ENCODE data around the gene NAPB. TPM values are rescaled to one million over a fixed set of nuclear protein-coding genes. Genes with fewer than 3 reads are reported as not detected.

The NAPB gene
- total and polyA plus RNA-seq, 10 of the 15 experiments (the other 5 are each of a cell fraction or from before 2014, with no cell fraction given), result 2.1 to 15.9 (median 7.2) TPM

- TF ChIP-seq ATF2 (IDR thresholded peaks at IDR 0.05; ENCODE audit: low read length), result no peak
- no peak for TF ChIP-seq IRF5 (IDR thresholded peaks at IDR 0.05; ENCODE audit: borderline replicate concordance)
- no peak for TF ChIP-seq ZNF384 (IDR thresholded peaks at IDR 0.05; ENCODE audit: borderline replicate concordance, low read depth, low read length)
- no peak for TF ChIP-seq RAD21 (IDR thresholded peaks at IDR 0.05; ENCODE audit: insufficient read depth, low read depth, low read length)
- TF ChIP-seq TCF12 (IDR thresholded peaks at IDR 0.05; ENCODE audit: low read depth, low read length), result peak; percentile 85
- TF ChIP-seq NBN (IDR thresholded peaks at IDR 0.05), result peak; percentile 86
- peak in 1 of 2 experiments; percentile 71; a peak in 1 of 4 replicates for TF ChIP-seq SRF (IDR thresholded peaks at IDR 0.05; ENCODE audit: low read depth in 2 of 2, low read length in 2 of 2)
- no peak; the same call in 1 of the 2 replicates for TF ChIP-seq FOXM1 (IDR thresholded peaks at IDR 0.05; ENCODE audit: low read depth, low read length)
- TF ChIP-seq FOS (IDR thresholded peaks at IDR 0.05; ENCODE audit: borderline replicate concordance, extremely low read depth, insufficient read length), result no peak
- TF ChIP-seq RELA (IDR thresholded peaks at IDR 0.05; ENCODE audit: borderline replicate concordance, partially characterized antibody), result peak; percentile 84
- no peak for TF ChIP-seq ZNF622 (IDR thresholded peaks at IDR 0.05)
- no peak for TF ChIP-seq SMC3 (IDR thresholded peaks at IDR 0.05; ENCODE audit: borderline replicate concordance, low read length)
- no peak for TF ChIP-seq SKIL (IDR thresholded peaks at IDR 0.05; ENCODE audit: low read depth, poor library complexity, severe bottlenecking)
- no peak for TF ChIP-seq NFYA (IDR thresholded peaks at IDR 0.05; ENCODE audit: borderline replicate concordance, low read depth, low read length)
- TF ChIP-seq ZBTB4 (CRISPR knock-in tag; IDR thresholded peaks at IDR 0.05), result no peak
- peak in 1 of 2 experiments; percentile 97; a peak in 2 of 4 replicates for TF ChIP-seq CEBPB (IDR thresholded peaks at IDR 0.05; ENCODE audit: borderline replicate concordance in 1 of 2, low read depth in 2 of 2, low read length in 2 of 2)
- TF ChIP-seq NR2F1 (conservative IDR thresholded peaks at IDR 0.05), result peak; percentile 68; the same call in 1 of the 2 replicates
- no peak for TF ChIP-seq SUPT20H (IDR thresholded peaks at IDR 0.05; ENCODE audit: borderline replicate concordance, control insufficient read depth, low read depth, low read length)
- peak; percentile 90 for TF ChIP-seq IKZF1 (conservative IDR thresholded peaks at IDR 0.05)
- no peak for TF ChIP-seq ZZZ3 (IDR thresholded peaks at IDR 0.05; ENCODE audit: control insufficient read depth, insufficient read length, low read depth)
These were observed 59.6 kb downstream of the NAPB start, which contains the start of gene GZF1 (continued) for GRCh38 chr20:23361476-23362391.

Measured in GM12878 (cell line).